Right ventricle myocardium superior (tissue), 1 donor: Measurements from ENCODE around the gene PEX14. TPM values are rescaled to one million over a fixed set of nuclear protein-coding genes. Genes with fewer than 3 reads are reported as not detected.
A peak's percentile ranks its signal among the peaks of the same experiment; 100 is the strongest.

ENCODE experiments used
- ATAC-seq: fragments of 200-7000 bp; cut with Tn5 transposase; one replicate; pipeline ENCODE4 v1.9.1; 2020; ENCODE audit warnings: mild to moderate bottlenecking; ENCODE audit not compliant: poor library complexity
- DNase-seq: peaks from one replicate; pipeline ENCODE4 v3.0.0-alpha.2; 2020
- intact Hi-C: fragments of 100-400 bp; cut with DNase I; formaldehyde crosslinking; loops from one replicate; pipeline ENCODE4 v1.11.2; 2022
- total RNA-seq: library from RNA; stranded (reverse); fragmentation: NEBNext Ultra II Directional; extraction: Animal tissue kit (Norgen Biotek cat#: 25700); gene quantifications from one replicate; pipeline ENCODE4 v1.2.1, GENCODE V29; 2021
- donor health status: DM: no; HTN: yes; CAD: no; lungs with severe emphysema.

The PEX14 gene
- total RNA-seq, 1 donor from 2014 or later, result 18.4 TPM

GRCh38 chr1:10598389-10598702, 123.6 kb downstream of the PEX14 start:
- intact Hi-C loops, result no loop called here
- DNase-seq (no peak), ATAC-seq (no peak)

- DNase-seq, result no peak
- intact Hi-C loops, result no loop called here
- ATAC-seq, result no peak
Measured at GRCh38 chr1:10599194-10599861, 124.6 kb downstream of the PEX14 start.

- no peak for ATAC-seq
- intact Hi-C loops, result no loop called here
- DNase-seq, result no peak
Measured at GRCh38 chr1:10601342-10602070, 126.8 kb downstream of the PEX14 start.

- ATAC-seq (no peak), DNase-seq (no peak)
- intact Hi-C loops, result no loop called here
Measured at GRCh38 chr1:10602936-10603335, 128.2 kb downstream of the PEX14 start.

- intact Hi-C loops, result no loop called here
- DNase-seq, result no peak
Measured at GRCh38 chr1:10604966-10605365, 130.2 kb downstream of the PEX14 start.

GRCh38 chr1:10606064-10606463, 131.3 kb downstream of the PEX14 start:
- DNase-seq (no peak), ATAC-seq (no peak)
- intact Hi-C loops, result no loop called here

More at GRCh38 chr1:10604966-10605365, 130.2 kb downstream of the PEX14 start:
- no peak for ATAC-seq

- intact Hi-C loops, result no loop called here
- ATAC-seq (no peak), DNase-seq (no peak)
Measured at GRCh38 chr1:10607228-10607627, 132.5 kb downstream of the PEX14 start.

GRCh38 chr1:10608690-10609089, 133.9 kb downstream of the PEX14 start:
- DNase-seq (no peak), ATAC-seq (no peak)
- intact Hi-C loops, result no loop called here

GRCh38 chr1:10610901-10611600, 136.3 kb downstream of the PEX14 start:
- ATAC-seq, result no peak
- intact Hi-C loops, result no loop called here
- DNase-seq, result no peak

- ATAC-seq (peak; percentile 75), DNase-seq (no peak)
- intact Hi-C loops, result no loop called here
Measured at GRCh38 chr1:10612436-10613160, 137.8 kb downstream of the PEX14 start.

GRCh38 chr1:10613340-10613739, 138.6 kb downstream of the PEX14 start:
- no peak for DNase-seq
- no peak for ATAC-seq
- intact Hi-C loops, result no loop called here

- intact Hi-C loops, result no loop called here
- DNase-seq (no peak), ATAC-seq (no peak)
Measured at GRCh38 chr1:10613861-10614260, 139.1 kb downstream of the PEX14 start.

- ATAC-seq (no peak), DNase-seq (no peak)
- intact Hi-C loops, result no loop called here
Measured at GRCh38 chr1:10614377-10615225, 139.9 kb downstream of the PEX14 start.

GRCh38 chr1:10615332-10615731, 140.6 kb downstream of the PEX14 start:
- intact Hi-C loops, result no loop called here
- DNase-seq, result no peak
- no peak for ATAC-seq

GRCh38 chr1:10615932-10616671, 141.4 kb downstream of the PEX14 start:
- no peak for DNase-seq
- ATAC-seq, result no peak
- intact Hi-C loops, result no loop called here

GRCh38 chr1:10616696-10617095, 141.9 kb downstream of the PEX14 start:
- ATAC-seq (no peak), DNase-seq (no peak)
- intact Hi-C loops, result no loop called here

GRCh38 chr1:10617318-10617717, 142.6 kb downstream of the PEX14 start:
- ATAC-seq (no peak), DNase-seq (no peak)
- intact Hi-C loops, result no loop called here
